Measurements from ENCODE around the gene BICRAL. TPM values are rescaled to one million over a fixed set of nuclear protein-coding genes. Genes with fewer than 3 reads are reported as not detected.
A peak's percentile ranks its signal among the peaks of the same experiment; 100 is the strongest.

Gene BICRAL
- total RNA-seq, 6 experiments from 2014 or later, result 4.3 to 6.0 (median 5.5) TPM

DNA sequence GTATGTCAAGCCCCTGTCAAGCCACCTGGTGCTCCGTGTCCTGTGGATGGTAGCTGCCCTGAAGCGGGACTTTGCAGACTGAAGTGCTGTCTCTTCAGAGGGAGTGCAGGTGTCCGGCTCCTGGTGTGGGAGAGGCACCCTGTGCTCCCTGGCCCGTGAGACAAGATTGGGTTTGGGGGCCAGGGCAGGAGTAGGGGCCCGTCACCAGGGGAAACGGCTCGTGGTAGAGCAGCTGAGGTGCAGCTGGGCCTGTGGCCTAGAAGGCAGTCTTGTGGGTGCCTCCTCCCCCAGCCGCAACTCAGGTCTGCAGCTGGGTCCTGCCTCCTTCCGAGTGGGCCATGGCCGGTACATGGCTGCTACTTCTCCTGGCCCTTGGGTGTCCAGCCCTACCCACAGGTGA, 133.9 kb downstream of the BICRAL start, which contains the start of gene PTCRA:
Gene PTCRA, plus strand, starts transcription at position 322 of the 400 bp plus-strand sequence. Its CDS starts 17 bp downstream, at position 339.
- TF ChIP-seq, protein P1, sequence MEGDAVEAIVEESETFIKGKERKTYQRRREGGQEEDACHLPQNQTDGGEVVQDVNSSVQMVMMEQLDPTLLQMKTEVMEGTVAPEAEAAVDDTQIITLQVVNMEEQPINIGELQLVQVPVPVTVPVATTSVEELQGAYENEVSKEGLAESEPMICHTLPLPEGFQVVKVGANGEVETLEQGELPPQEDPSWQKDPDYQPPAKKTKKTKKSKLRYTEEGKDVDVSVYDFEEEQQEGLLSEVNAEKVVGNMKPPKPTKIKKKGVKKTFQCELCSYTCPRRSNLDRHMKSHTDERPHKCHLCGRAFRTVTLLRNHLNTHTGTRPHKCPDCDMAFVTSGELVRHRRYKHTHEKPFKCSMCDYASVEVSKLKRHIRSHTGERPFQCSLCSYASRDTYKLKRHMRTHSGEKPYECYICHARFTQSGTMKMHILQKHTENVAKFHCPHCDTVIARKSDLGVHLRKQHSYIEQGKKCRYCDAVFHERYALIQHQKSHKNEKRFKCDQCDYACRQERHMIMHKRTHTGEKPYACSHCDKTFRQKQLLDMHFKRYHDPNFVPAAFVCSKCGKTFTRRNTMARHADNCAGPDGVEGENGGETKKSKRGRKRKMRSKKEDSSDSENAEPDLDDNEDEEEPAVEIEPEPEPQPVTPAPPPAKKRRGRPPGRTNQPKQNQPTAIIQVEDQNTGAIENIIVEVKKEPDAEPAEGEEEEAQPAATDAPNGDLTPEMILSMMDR (IDR thresholded peaks at IDR 0.05), result no peak
- no peak for TF ChIP-seq POLR2A (IDR thresholded peaks at IDR 0.05)
- H3K4me3 ChIP-seq, result no peak within 1 kb of the TSS
- WGBS (ENCODE audit: insufficient coverage, low coverage, low lambda C conversion rate, missing lambda C conversion rate), result no CpG with 5 or more reads among the region's 10 CpGs
- intact Hi-C loops (cut with DNase I), result no loop called here
- no peak for DNase-seq
- H3K36me3 ChIP-seq, result no peaks in the 10 kb centered on the region
- no peak within 1 kb of the TSS for H3K27ac ChIP-seq
- no peaks in the 10 kb centered on the region for H3K27me3 ChIP-seq
- no peaks in the 10 kb centered on the region for H3K4me1 ChIP-seq
- ATAC-seq, result peak in 1 of 4 donors; percentile 20
- no peaks in the 10 kb centered on the region for H3K9me3 ChIP-seq

DNA sequence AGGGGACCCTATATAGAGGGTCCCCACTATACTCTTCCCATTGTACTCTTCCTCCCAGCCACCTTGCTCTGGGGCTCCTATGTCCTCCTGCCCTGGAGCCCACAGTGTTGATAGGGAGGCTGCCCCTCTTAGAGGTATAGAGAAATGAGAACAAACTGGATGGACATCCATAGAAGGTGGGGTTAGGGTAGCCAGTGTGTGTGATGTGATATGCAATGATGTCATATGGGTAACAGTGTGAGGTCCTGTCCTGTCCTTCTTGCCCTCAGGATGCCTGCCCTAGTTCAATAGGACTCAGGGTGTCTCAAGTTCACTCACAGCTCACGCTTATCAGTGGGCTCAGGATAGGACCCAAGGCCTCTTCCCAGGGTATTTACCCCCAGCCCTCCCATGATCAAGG, 134.4 kb downstream of the BICRAL start:
- no peak for ATAC-seq
- intact Hi-C loops (cut with DNase I), result no loop called here
- H3K27ac ChIP-seq, result no peak overlapping the region
- H3K9me3 ChIP-seq, result no peaks in the 10 kb centered on the region
- H3K36me3 ChIP-seq, result no peaks in the 10 kb centered on the region
- TF ChIP-seq POLR2A (IDR thresholded peaks at IDR 0.05), result no peak
- TF ChIP-seq, protein P1 (IDR thresholded peaks at IDR 0.05), result no peak
- no peak for DNase-seq
- H3K27me3 ChIP-seq, result no peaks in the 10 kb centered on the region
- H3K4me1 ChIP-seq, result no peaks in the 10 kb centered on the region
- no peak overlapping the region for H3K4me3 ChIP-seq
- WGBS (ENCODE audit: insufficient coverage, low coverage, low lambda C conversion rate, missing lambda C conversion rate), result no CpG with 5 or more reads among the region's 1 CpG

Other genes with a start within 250 kb of the BICRAL start
- 10 to 100 TPM; 14.0 to 22.8 (median 16.7) TPM for gene UBR2, start 218.0 kb upstream of the BICRAL start, total RNA-seq
- gene PRPH2, start 59.5 kb upstream of the BICRAL start, total RNA-seq, result under 1 TPM in 1 of 6 experiments, not detected in 5; 0.16 TPM
- 10 to 100 TPM in 2 of 6 experiments, 1 to 10 TPM in 4; 5.4 to 12.2 (median 6.3) TPM for gene TBCC, start 35.9 kb upstream of the BICRAL start, total RNA-seq
- 100 to 1,000 TPM in 1 of 6 experiments, 10 to 100 TPM in 5; 36.6 to 114 (median 44.2) TPM for gene RPL7L1, start 97.6 kb downstream of the BICRAL start, total RNA-seq
- gene PTCRA, start 134.0 kb downstream of the BICRAL start, total RNA-seq, result under 1 TPM in 3 of 6 experiments, not detected in 3; 0.31 to 0.46 (median 0.37) TPM
- gene CNPY3, start 147.4 kb downstream of the BICRAL start, total RNA-seq, result 10 to 100 TPM; 11.1 to 75.4 (median 28.8) TPM
- 100 to 1,000 TPM in 3 of 6 experiments, 10 to 100 TPM in 3; 13.7 to 470 (median 107) TPM for gene GNMT, start 178.7 kb downstream of the BICRAL start, total RNA-seq
- 10 to 100 TPM; 15.7 to 25.9 (median 21.3) TPM for gene PEX6, start 197.1 kb downstream of the BICRAL start, total RNA-seq
- gene PPP2R5D, start 202.5 kb downstream of the BICRAL start, total RNA-seq, result 10 to 100 TPM; 11.5 to 24.0 (median 16.3) TPM
- 10 to 100 TPM; 19.1 to 39.1 (median 25.2) TPM for gene MEA1, start 231.9 kb downstream of the BICRAL start, total RNA-seq
- 10 to 100 TPM; 26.4 to 46.2 (median 41.7) TPM for gene KLHDC3, start 232.2 kb downstream of the BICRAL start, total RNA-seq
- gene RRP36, start 239.6 kb downstream of the BICRAL start, total RNA-seq, result 10 to 100 TPM; 21.8 to 45.0 (median 23.3) TPM

Data from right lobe of liver (tissue), 6 donors.